ENCODE data around the gene C12orf60.
A peak's percentile ranks its signal among the peaks of the same experiment; 100 is the strongest.

C12orf60 gene

GRCh38 chr12:14842315-14842714 lies 38.8 kb downstream of the C12orf60 start:
- Histone ChIP-seq H3K4me3 (ENCODE audit: control insufficient read depth in 1 of 7, extremely low read depth in 1 of 7, insufficient read depth in 4 of 7, low read depth in 2 of 7, low read length in 6 of 7) (no peak overlapping the region), H3K36me3 (ENCODE audit: control insufficient read depth in 4 of 4, insufficient read depth in 4 of 4, low read length in 3 of 4) (no peaks in the 10 kb centered on the region), H3K4me1 (ENCODE audit: control extremely low read depth in 1 of 4, control insufficient read depth in 4 of 4, insufficient read depth in 4 of 4, low read length in 3 of 4) (peaks cover 5 to 12% (median 9%) of the 10 kb centered on the region in 4 experiments), H3K9me3 (ENCODE audit: control extremely low read depth in 1 of 5, control insufficient read depth in 4 of 5, insufficient read depth in 2 of 5, low read depth in 1 of 5, low read length in 4 of 5) (peaks cover 0 to 4% (median 0%) of the 10 kb centered on the region in 5 experiments), H3K27ac (ENCODE audit: insufficient read depth in 1 of 2, low read depth in 1 of 2, low read length in 2 of 2, poor library complexity in 1 of 2, severe bottlenecking in 2 of 2) (no peak overlapping the region), H3K27me3 (replicated peaks in 2 of 5; ENCODE audit: control insufficient read depth in 4 of 5, insufficient read depth in 5 of 5, low read length in 4 of 5) (no peaks in the 10 kb centered on the region)
- DNase-seq, result no peak
- WGBS (ENCODE audit: insufficient coverage), result no CpG with 5 or more reads among the region's 3 CpGs
- POLR2A ChIA-PET, result no interaction called here
- CTCF ChIA-PET, result interaction anchor here (1.0 to 4.9 kb wide), 2 partner anchors 153 to 158 kb away, joined by 3 to 43 read pairs; no protein-coding TSS in a partner anchor

DNA sequence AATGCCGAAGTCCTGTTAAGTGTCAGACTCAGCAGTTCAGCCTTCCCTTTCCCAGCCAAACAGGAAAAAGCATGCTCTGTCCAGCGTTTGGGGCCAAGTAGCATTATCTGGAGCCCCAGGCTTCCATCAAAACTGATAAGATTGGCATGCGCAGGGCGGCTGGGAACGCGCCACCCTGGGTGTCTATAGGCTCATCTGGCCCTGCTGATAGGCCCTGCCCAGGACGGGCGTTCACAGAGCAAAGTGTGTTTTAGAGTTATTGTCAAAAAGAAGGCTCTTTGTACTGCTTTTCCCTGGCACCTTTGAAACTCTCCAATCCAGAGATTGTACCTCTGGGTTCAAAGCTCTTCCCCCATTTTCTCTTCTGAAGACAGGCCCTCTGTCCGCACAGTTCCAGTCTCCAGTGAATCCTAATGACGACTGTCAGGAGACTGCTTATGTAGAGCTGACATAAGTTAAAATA lies 40.0 kb downstream of the C12orf60 start, which contains the start of gene ART4:
ART4 (minus strand) TSS at position 102 of the 463 bp plus-strand sequence. CDS start 413 bp downstream, outside the sequence.
- Histone ChIP-seq H3K27me3 (replicated peaks in 2 of 5; ENCODE audit: control insufficient read depth in 4 of 5, insufficient read depth in 5 of 5, low read length in 4 of 5) (no peaks in the 10 kb centered on the region), H3K4me1 (ENCODE audit: control extremely low read depth in 1 of 4, control insufficient read depth in 4 of 4, insufficient read depth in 4 of 4, low read length in 3 of 4) (peaks cover 5 to 12% (median 9%) of the 10 kb centered on the region in 4 experiments), H3K4me3 (ENCODE audit: control insufficient read depth in 1 of 7, extremely low read depth in 1 of 7, insufficient read depth in 4 of 7, low read depth in 2 of 7, low read length in 6 of 7) (no peak within 1 kb of the TSS), H3K36me3 (ENCODE audit: control insufficient read depth in 4 of 4, insufficient read depth in 4 of 4, low read length in 3 of 4) (no peaks in the 10 kb centered on the region), H3K9me3 (ENCODE audit: control extremely low read depth in 1 of 5, control insufficient read depth in 4 of 5, insufficient read depth in 2 of 5, low read depth in 1 of 5, low read length in 4 of 5) (peaks cover 0 to 4% (median 0%) of the 10 kb centered on the region in 5 experiments), H3K27ac (ENCODE audit: insufficient read depth in 1 of 2, low read depth in 1 of 2, low read length in 2 of 2, poor library complexity in 1 of 2, severe bottlenecking in 2 of 2) (no peak within 1 kb of the TSS)
- 68% methylated on average over 7 of the region's 10 CpGs for WGBS (ENCODE audit: insufficient coverage)
- DNase-seq, result peak; percentile 21 to 37 (median 21)
- CTCF ChIA-PET, result interaction anchor here (0.8 to 4.9 kb wide), 5 partner anchors 10 to 158 kb away, joined by 3 to 43 read pairs (median 4); no protein-coding TSS in a partner anchor
- POLR2A ChIA-PET, result no interaction called here

DNA sequence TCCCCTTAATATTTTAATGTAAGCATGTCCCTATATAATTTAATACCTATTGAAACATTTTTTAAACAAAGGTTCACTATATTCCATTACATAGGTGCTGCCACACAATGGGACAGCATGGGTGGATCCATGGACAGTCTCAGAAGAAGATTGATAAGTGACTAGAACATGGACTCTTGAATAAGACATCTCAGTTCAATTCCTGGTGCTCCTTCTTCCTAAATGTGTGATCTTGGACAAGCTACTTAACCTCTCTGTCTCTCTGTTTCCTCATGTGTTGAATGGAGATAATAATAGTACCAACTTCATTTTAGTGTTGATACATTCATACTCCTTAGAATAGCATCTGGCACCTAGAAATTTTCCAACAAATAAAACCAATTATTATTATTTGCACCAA lies 40.9 kb downstream of the C12orf60 start:
- Histone ChIP-seq H3K36me3 (ENCODE audit: control insufficient read depth in 4 of 4, insufficient read depth in 4 of 4, low read length in 3 of 4) (no peaks in the 10 kb centered on the region), H3K4me1 (ENCODE audit: control extremely low read depth in 1 of 4, control insufficient read depth in 4 of 4, insufficient read depth in 4 of 4, low read length in 3 of 4) (peaks cover 5 to 12% (median 9%) of the 10 kb centered on the region in 4 experiments), H3K27me3 (replicated peaks in 2 of 5; ENCODE audit: control insufficient read depth in 4 of 5, insufficient read depth in 5 of 5, low read length in 4 of 5) (no peaks in the 10 kb centered on the region), H3K27ac (ENCODE audit: insufficient read depth in 1 of 2, low read depth in 1 of 2, low read length in 2 of 2, poor library complexity in 1 of 2, severe bottlenecking in 2 of 2) (no peak overlapping the region), H3K4me3 (ENCODE audit: control insufficient read depth in 1 of 7, extremely low read depth in 1 of 7, insufficient read depth in 4 of 7, low read depth in 2 of 7, low read length in 6 of 7) (no peak overlapping the region), H3K9me3 (ENCODE audit: control extremely low read depth in 1 of 5, control insufficient read depth in 4 of 5, insufficient read depth in 2 of 5, low read depth in 1 of 5, low read length in 4 of 5) (no peaks in the 10 kb centered on the region)
- POLR2A ChIA-PET, result no interaction called here
- CTCF ChIA-PET, result interaction anchor here (0.8 to 4.9 kb wide), 4 partner anchors 17 to 150 kb away, joined by 3 to 43 read pairs (median 3); no protein-coding TSS in a partner anchor
- no peak for DNase-seq

- Histone ChIP-seq H3K9me3 (ENCODE audit: control extremely low read depth in 1 of 5, control insufficient read depth in 4 of 5, insufficient read depth in 2 of 5, low read depth in 1 of 5, low read length in 4 of 5) (no peaks in the 10 kb centered on the region), H3K36me3 (ENCODE audit: control insufficient read depth in 4 of 4, insufficient read depth in 4 of 4, low read length in 3 of 4) (no peaks in the 10 kb centered on the region), H3K27me3 (replicated peaks in 2 of 5; ENCODE audit: control insufficient read depth in 4 of 5, insufficient read depth in 5 of 5, low read length in 4 of 5) (no peaks in the 10 kb centered on the region), H3K4me1 (ENCODE audit: control extremely low read depth in 1 of 4, control insufficient read depth in 4 of 4, insufficient read depth in 4 of 4, low read length in 3 of 4) (peaks cover 5 to 12% (median 9%) of the 10 kb centered on the region in 4 experiments), H3K4me3 (ENCODE audit: control insufficient read depth in 1 of 7, extremely low read depth in 1 of 7, insufficient read depth in 4 of 7, low read depth in 2 of 7, low read length in 6 of 7) (no peak overlapping the region), H3K27ac (ENCODE audit: insufficient read depth in 1 of 2, low read depth in 1 of 2, low read length in 2 of 2, poor library complexity in 1 of 2, severe bottlenecking in 2 of 2) (no peak overlapping the region)
- CTCF ChIA-PET, result interaction anchor here (0.7 to 4.9 kb wide), 13 partner anchors 8 to 173 kb away, joined by 3 to 43 read pairs (median 4); partner anchors contain the start of gene ERP27
- POLR2A ChIA-PET, result no interaction called here
- 30% methylated on average over 1 of the region's 3 CpGs for WGBS (ENCODE audit: insufficient coverage)
- DNase-seq, result peak; percentile 49 to 66 (median 59)
Observed at GRCh38 chr12:14845350-14845750, 41.9 kb downstream of the C12orf60 start.

DNA sequence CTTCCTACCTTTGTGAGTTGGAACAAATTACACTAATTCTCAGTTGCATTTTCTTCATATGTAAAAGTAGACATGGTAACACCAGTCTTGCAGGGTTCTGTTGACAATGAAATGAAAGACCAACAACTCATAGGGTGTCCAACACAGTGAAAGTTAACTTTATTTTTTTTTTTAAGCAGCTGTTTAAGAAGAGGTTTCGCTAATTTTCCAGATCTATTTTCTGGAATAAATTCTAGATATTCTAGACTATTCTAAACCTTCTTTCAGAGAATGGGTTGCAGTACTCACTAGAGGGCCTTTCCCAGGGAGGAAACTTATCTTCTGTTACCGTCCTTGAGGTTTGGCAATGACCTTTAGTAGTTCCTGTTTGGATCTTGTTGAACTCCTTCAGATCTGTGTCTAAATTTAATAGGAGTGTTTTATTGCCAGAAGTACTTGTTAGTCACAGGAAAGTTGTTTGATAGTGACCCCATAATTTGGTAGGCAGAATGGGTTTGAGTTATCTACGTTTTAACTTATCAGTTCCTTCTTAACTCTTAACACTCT lies 42.6 kb downstream of the C12orf60 start:
- no peak overlapping the region for H3K27ac ChIP-seq (ENCODE audit: insufficient read depth in 1 of 2, low read depth in 1 of 2, low read length in 2 of 2, poor library complexity in 1 of 2, severe bottlenecking in 2 of 2)
- DNase-seq, result peak; percentile 26 to 54 (median 49)
- H3K4me1 ChIP-seq (ENCODE audit: control extremely low read depth in 1 of 4, control insufficient read depth in 4 of 4, insufficient read depth in 4 of 4, low read length in 3 of 4), result peaks cover 5 to 12% (median 9%) of the 10 kb centered on the region in 4 experiments
- H3K27me3 ChIP-seq (replicated peaks in 2 of 5; ENCODE audit: control insufficient read depth in 4 of 5, insufficient read depth in 5 of 5, low read length in 4 of 5), result no peaks in the 10 kb centered on the region
- CTCF ChIA-PET, result interaction anchor here (0.7 to 4.9 kb wide), 14 partner anchors 9 to 172 kb away, joined by 3 to 43 read pairs (median 4); partner anchors contain the start of gene ERP27
- no peaks in the 10 kb centered on the region for H3K36me3 ChIP-seq (ENCODE audit: control insufficient read depth in 4 of 4, insufficient read depth in 4 of 4, low read length in 3 of 4)
- H3K4me3 ChIP-seq (ENCODE audit: control insufficient read depth in 1 of 7, extremely low read depth in 1 of 7, insufficient read depth in 4 of 7, low read depth in 2 of 7, low read length in 6 of 7), result peak overlapping the region in 1 of 7 experiments; percentile 24
- POLR2A ChIA-PET, result interaction anchor here (0.9 kb wide), 1 partner anchor 114 kb away, joined by 3 read pairs; no protein-coding TSS in a partner anchor
- no peaks in the 10 kb centered on the region for H3K9me3 ChIP-seq (ENCODE audit: control extremely low read depth in 1 of 5, control insufficient read depth in 4 of 5, insufficient read depth in 2 of 5, low read depth in 1 of 5, low read length in 4 of 5)
- WGBS (ENCODE audit: insufficient coverage), result 57% methylated on average over 2 of the region's 3 CpGs

DNA sequence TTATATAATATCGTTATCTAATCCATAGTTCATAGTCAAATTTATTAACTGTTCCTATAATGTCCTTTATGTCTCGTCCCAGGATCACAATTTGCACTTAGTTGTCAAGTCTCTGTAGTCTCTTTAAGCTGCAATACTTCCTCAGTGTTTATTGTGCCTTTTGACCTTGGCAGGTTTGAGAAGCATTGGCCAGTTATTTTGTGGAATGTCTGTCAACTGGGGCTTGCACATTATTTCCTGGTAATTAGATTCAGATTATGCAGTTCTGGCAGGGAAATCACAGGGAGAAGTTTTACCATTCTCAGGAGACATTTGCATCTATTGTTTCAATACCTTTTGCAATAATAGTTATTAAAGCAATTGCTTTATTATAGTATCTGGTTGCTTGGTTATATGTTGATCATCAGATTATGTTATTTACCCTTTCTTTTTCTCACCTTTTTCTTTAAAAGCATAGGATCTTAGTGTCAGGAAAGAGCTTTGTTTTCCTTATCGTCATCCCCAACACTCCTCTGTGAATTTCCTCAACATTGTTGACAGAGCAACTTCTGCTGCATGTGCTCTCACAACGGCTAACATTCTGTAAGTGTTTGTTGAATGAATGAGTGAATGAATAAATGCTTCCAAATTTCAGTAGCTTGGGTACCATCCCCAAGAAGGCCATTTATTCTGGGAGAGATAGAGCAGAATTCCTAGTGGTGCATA lies 43.6 kb downstream of the C12orf60 start:
- Histone ChIP-seq H3K4me3 (ENCODE audit: control insufficient read depth in 1 of 7, extremely low read depth in 1 of 7, insufficient read depth in 4 of 7, low read depth in 2 of 7, low read length in 6 of 7) (no peak overlapping the region), H3K27ac (ENCODE audit: insufficient read depth in 1 of 2, low read depth in 1 of 2, low read length in 2 of 2, poor library complexity in 1 of 2, severe bottlenecking in 2 of 2) (no peak overlapping the region), H3K4me1 (ENCODE audit: control extremely low read depth in 1 of 4, control insufficient read depth in 4 of 4, insufficient read depth in 4 of 4, low read length in 3 of 4) (peaks cover 5 to 12% (median 9%) of the 10 kb centered on the region in 4 experiments), H3K9me3 (ENCODE audit: control extremely low read depth in 1 of 5, control insufficient read depth in 4 of 5, insufficient read depth in 2 of 5, low read depth in 1 of 5, low read length in 4 of 5) (no peaks in the 10 kb centered on the region), H3K36me3 (ENCODE audit: control insufficient read depth in 4 of 4, insufficient read depth in 4 of 4, low read length in 3 of 4) (no peaks in the 10 kb centered on the region), H3K27me3 (replicated peaks in 2 of 5; ENCODE audit: control insufficient read depth in 4 of 5, insufficient read depth in 5 of 5, low read length in 4 of 5) (no peaks in the 10 kb centered on the region)
- ChIA-PET POLR2A (interaction anchor here (0.9 kb wide), 1 partner anchor 113 kb away, joined by 3 read pairs; no protein-coding TSS in a partner anchor), CTCF (interaction anchor here (0.9 to 4.9 kb wide), 15 partner anchors 37 to 374 kb away, joined by 3 to 43 read pairs (median 4); partner anchors contain the start of gene RERG)
- DNase-seq, result no peak
- WGBS (ENCODE audit: insufficient coverage), result 86% methylated on average over 2 of the region's 4 CpGs

Measured in common myeloid progenitor, CD34-positive (primary cell).